Esophagus muscularis mucosa (tissue), 4 donors: ENCODE data around the gene CARNS1. TPM values are rescaled to one million over a fixed set of nuclear protein-coding genes. Genes with fewer than 3 reads are reported as not detected.

Experiments
- DNase-seq: peaks from one replicate; pipeline ENCODE4 v3.0.0-alpha.2; 2017; ENCODE audit errors: extremely low spot score
- H3K27ac ChIP-seq, 4 donors: fragments of 200-600 bp; sonication (generic); replicated peaks in 1 of 4; 1 replicate in 3 of 4; 2 replicates in 1 of 4; pipeline ENCODE4 v1.5.1; 2016 to 2019; ENCODE audit warnings: mild to moderate bottlenecking in 1 of 4
- H3K27me3 ChIP-seq, 4 donors: fragments of 200-600 bp; sonication (generic); one replicate each; pipeline versions ENCODE4 v1.5.1 to v1.6.0; 2016 to 2019
- H3K36me3 ChIP-seq, 4 donors: fragments of 200-600 bp; sonication (generic); one replicate each; pipeline ENCODE4 v1.5.1; 2016 to 2019
- H3K4me1 ChIP-seq, 4 donors: fragments of 200-600 bp; sonication (generic); one replicate each; pipeline ENCODE4 v1.5.1; 2016 to 2019
- H3K4me3 ChIP-seq, 4 donors: fragments of 200-600 bp; sonication (generic); 1 replicate in 2 of 4; 2 replicates in 2 of 4; pipeline ENCODE4 v1.5.1; 2016 to 2019; ENCODE audit warnings: mild to moderate bottlenecking in 4 of 4, moderate library complexity in 1 of 4
- H3K9me3 ChIP-seq, 4 donors: fragments of 200-600 bp; sonication (generic); 1 replicate in 3 of 4; 2 replicates in 1 of 4; pipeline ENCODE4 v1.5.1; 2016 to 2019
- CTCF ChIP-seq, 3 experiments: fragments of 200-600 bp in 2 of 3; fragments of 450-650 bp in 1 of 3; sonication (generic) in 2 of 3; IDR thresholded peaks; one replicate each; pipeline ENCODE4 v1.5.1; 2017 to 2019; ENCODE audit warnings: antibody characterized with exemption in 3 of 3, mild to moderate bottlenecking in 2 of 3, moderate library complexity in 1 of 3
- EP300 ChIP-seq: sonication (generic); formaldehyde crosslinking; IDR thresholded peaks from one replicate; pipeline ENCODE4 v1.6.1; 2017; ENCODE audit warnings: antibody characterized with exemption
- POLR2A ChIP-seq: fragments of 450-650 bp; IDR thresholded peaks from one replicate; pipeline ENCODE4 v1.6.1; 2017; ENCODE audit warnings: antibody characterized with exemption, moderate library complexity, mild to moderate bottlenecking, low read depth
- POLR2AphosphoS5 ChIP-seq, 2 donors: sonication (generic); formaldehyde crosslinking; IDR thresholded peaks; one replicate each; pipeline ENCODE4 v1.6.1; 2017; ENCODE audit warnings: antibody characterized with exemption in 2 of 2
- WGBS: methylation state at CpG from one replicate; pipeline ENCODE4 v1.1.5; 2018; 5-methylcytosine and 5-hydroxymethylcytosine counted together
- intact Hi-C: fragments of 100-400 bp; cut with DNase I; formaldehyde crosslinking; loops from one replicate; pipeline ENCODE4 v1.15.1; 2023
- total RNA-seq, 4 donors: library from RNA; depleted of rRNA; stranded (reverse); fragments of >200 nt; gene quantifications; one replicate each; pipeline versions ENCODE4 v1.1.0 to v1.2.1, GENCODE V29; 2016

CARNS1 gene
- total RNA-seq, 4 donors from 2014 or later, result 0.83 to 1.9 (median 1.2) TPM

- TF ChIP-seq POLR2A (no peak), CTCF (IDR thresholded peaks at IDR 0.05) (no peak), POLR2AphosphoS5 (IDR thresholded peaks at IDR 0.05) (no peak), EP300 (no peak)
- peak overlapping the region; percentile 18 to 94 (median 92) for H3K27ac ChIP-seq
- WGBS, result 86% methylated on average over 6 of the region's 11 CpGs
- H3K36me3 ChIP-seq, result no peaks in the 10 kb centered on the region
- no peaks in the 10 kb centered on the region for H3K27me3 ChIP-seq
- peaks cover 30 to 60% (median 54%) of the 10 kb centered on the region in 4 donors for H3K4me1 ChIP-seq
- no peak for DNase-seq
- H3K9me3 ChIP-seq, result no peaks in the 10 kb centered on the region
- intact Hi-C loops, result loop anchor here (5.0 kb wide), 1 partner anchor 65 kb away; the partner anchor contains the start of genes PPP1CA and TBC1D10C
- peak overlapping the region in 1 of 4 donors; percentile 95 for H3K4me3 ChIP-seq
Observed at GRCh38 chr11:67466962-67467771, 51.7 kb downstream of the CARNS1 start.

- H3K27me3 ChIP-seq, result no peaks in the 10 kb centered on the region
- DNase-seq, result no peak
- H3K36me3 ChIP-seq, result no peaks in the 10 kb centered on the region
- intact Hi-C loops, result loop anchor here (5.0 kb wide), 1 partner anchor 66 kb away; the partner anchor contains the start of genes PPP1CA and TBC1D10C
- no peaks in the 10 kb centered on the region for H3K9me3 ChIP-seq
- TF ChIP-seq POLR2AphosphoS5 (IDR thresholded peaks at IDR 0.05) (no peak), EP300 (no peak), CTCF (IDR thresholded peaks at IDR 0.05) (no peak), POLR2A (no peak)
- H3K27ac ChIP-seq, result peak overlapping the region; percentile 89 to 93 (median 92)
- peak overlapping the region; percentile 71 to 95 (median 88) for H3K4me3 ChIP-seq
- WGBS, result 40% methylated on average over 1 of the region's 5 CpGs
- H3K4me1 ChIP-seq, result peaks cover 30 to 60% (median 54%) of the 10 kb centered on the region in 4 donors
Observed at GRCh38 chr11:67468056-67468455, 52.6 kb downstream of the CARNS1 start.

- Histone ChIP-seq H3K27ac (peak overlapping the region; percentile 89 to 93 (median 92)), H3K4me3 (peak overlapping the region; percentile 71 to 95 (median 88)), H3K4me1 (peaks cover 30 to 59% (median 53%) of the 10 kb centered on the region in 4 donors), H3K27me3 (no peaks in the 10 kb centered on the region), H3K9me3 (no peaks in the 10 kb centered on the region), H3K36me3 (no peaks in the 10 kb centered on the region)
- TF ChIP-seq POLR2A (no peak), CTCF (IDR thresholded peaks at IDR 0.05) (no peak)
- WGBS, result no CpG with 5 or more reads among the region's 6 CpGs
- intact Hi-C loops, result loop anchor here (5.0 kb wide), 1 partner anchor 66 kb away; the partner anchor contains the start of genes PPP1CA and TBC1D10C
- no peak for DNase-seq
Observed at GRCh38 chr11:67468456-67468758, 52.9 kb downstream of the CARNS1 start.

- H3K27me3 ChIP-seq, result no peaks in the 10 kb centered on the region
- peak within 1 kb of the TSS; percentile 71 to 95 (median 88) for H3K4me3 ChIP-seq
- intact Hi-C loops, result loop anchor here (5.0 kb wide), 1 partner anchor 67 kb away; the partner anchor contains the start of genes PPP1CA and TBC1D10C
- H3K36me3 ChIP-seq, result no peaks in the 10 kb centered on the region
- WGBS, result no CpG with 5 or more reads among the region's 76 CpGs
- H3K9me3 ChIP-seq, result no peaks in the 10 kb centered on the region
- peaks cover 26 to 53% (median 48%) of the 10 kb centered on the region in 4 donors for H3K4me1 ChIP-seq
- DNase-seq, result peak; percentile 97
- H3K27ac ChIP-seq, result peak within 1 kb of the TSS; percentile 89 to 93 (median 92)
- peak; percentile 51 to 61 (median 55) for TF ChIP-seq CTCF (IDR thresholded peaks at IDR 0.05)
- no peak for TF ChIP-seq POLR2A
- peak; percentile 91 to 97 for TF ChIP-seq POLR2AphosphoS5 (IDR thresholded peaks at IDR 0.05)
- no peak for TF ChIP-seq EP300
Observed at GRCh38 chr11:67468759-67469507, 53.5 kb downstream of the CARNS1 start, which contains the start of gene TMEM134. TSS of gene TMEM134 (minus strand) at chr11:67469251. CDS start at chr11:67469192, 59 bp downstream.
